Measurements from ENCODE around the gene RABGGTA. TPM values are rescaled to one million over a fixed set of nuclear protein-coding genes. Genes with fewer than 3 reads are reported as not detected.
A peak's percentile ranks its signal among the peaks of the same experiment; 100 is the strongest.

The RABGGTA gene
- total and polyA plus RNA-seq, 9 of the 15 experiments (the other 6 are each of a cell fraction or from before 2014, with no cell fraction given) = 4.5 to 24.2 (median 15.5) TPM

DNA sequence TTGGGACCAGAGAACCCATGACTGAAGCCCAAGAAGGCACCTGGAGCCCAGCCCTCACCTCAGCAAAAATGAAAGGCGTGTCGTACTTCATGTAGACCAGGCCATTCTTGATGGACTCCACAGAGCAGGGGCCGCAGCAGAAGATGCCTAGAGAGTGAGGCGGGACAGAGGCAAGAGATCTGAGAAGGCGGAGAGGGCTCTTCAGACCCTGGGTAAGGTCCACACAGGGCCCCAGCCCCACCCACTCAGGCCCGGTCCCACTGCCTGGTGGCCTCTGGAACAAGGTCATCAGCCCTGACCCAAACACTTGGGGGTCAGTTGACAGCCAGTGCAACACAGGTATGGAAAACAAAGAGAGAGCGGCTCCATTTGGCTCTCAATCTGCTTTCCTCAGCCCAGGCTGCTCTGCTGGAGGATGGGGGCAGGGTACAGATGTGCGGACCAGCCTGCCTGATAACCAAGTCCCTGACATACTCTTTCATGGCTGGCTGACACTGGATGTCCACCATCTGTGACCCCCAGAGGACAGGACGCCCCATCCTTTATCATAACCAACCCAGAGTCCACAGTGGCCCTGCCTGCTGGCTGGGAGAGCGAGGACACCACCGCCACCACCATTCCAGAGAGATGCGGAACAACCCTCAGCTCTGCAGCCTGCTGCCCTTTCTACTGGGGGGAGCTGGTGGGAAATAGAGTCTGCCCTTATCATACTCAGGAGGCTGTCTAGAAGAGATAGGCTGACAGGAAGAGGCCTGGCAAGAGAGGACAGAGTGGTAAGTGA, 15.3 kb downstream of the RABGGTA start (continued):
- peak; percentile 87 for TF ChIP-seq GATA2 (CRISPR knock-in tag; IDR thresholded peaks at IDR 0.05)
- TF ChIP-seq SUPT5H (IDR thresholded peaks at IDR 0.05) = no peak
- TF ChIP-seq MCM7 (IDR thresholded peaks at IDR 0.05) = no peak
- TF ChIP-seq, protein P1, sequence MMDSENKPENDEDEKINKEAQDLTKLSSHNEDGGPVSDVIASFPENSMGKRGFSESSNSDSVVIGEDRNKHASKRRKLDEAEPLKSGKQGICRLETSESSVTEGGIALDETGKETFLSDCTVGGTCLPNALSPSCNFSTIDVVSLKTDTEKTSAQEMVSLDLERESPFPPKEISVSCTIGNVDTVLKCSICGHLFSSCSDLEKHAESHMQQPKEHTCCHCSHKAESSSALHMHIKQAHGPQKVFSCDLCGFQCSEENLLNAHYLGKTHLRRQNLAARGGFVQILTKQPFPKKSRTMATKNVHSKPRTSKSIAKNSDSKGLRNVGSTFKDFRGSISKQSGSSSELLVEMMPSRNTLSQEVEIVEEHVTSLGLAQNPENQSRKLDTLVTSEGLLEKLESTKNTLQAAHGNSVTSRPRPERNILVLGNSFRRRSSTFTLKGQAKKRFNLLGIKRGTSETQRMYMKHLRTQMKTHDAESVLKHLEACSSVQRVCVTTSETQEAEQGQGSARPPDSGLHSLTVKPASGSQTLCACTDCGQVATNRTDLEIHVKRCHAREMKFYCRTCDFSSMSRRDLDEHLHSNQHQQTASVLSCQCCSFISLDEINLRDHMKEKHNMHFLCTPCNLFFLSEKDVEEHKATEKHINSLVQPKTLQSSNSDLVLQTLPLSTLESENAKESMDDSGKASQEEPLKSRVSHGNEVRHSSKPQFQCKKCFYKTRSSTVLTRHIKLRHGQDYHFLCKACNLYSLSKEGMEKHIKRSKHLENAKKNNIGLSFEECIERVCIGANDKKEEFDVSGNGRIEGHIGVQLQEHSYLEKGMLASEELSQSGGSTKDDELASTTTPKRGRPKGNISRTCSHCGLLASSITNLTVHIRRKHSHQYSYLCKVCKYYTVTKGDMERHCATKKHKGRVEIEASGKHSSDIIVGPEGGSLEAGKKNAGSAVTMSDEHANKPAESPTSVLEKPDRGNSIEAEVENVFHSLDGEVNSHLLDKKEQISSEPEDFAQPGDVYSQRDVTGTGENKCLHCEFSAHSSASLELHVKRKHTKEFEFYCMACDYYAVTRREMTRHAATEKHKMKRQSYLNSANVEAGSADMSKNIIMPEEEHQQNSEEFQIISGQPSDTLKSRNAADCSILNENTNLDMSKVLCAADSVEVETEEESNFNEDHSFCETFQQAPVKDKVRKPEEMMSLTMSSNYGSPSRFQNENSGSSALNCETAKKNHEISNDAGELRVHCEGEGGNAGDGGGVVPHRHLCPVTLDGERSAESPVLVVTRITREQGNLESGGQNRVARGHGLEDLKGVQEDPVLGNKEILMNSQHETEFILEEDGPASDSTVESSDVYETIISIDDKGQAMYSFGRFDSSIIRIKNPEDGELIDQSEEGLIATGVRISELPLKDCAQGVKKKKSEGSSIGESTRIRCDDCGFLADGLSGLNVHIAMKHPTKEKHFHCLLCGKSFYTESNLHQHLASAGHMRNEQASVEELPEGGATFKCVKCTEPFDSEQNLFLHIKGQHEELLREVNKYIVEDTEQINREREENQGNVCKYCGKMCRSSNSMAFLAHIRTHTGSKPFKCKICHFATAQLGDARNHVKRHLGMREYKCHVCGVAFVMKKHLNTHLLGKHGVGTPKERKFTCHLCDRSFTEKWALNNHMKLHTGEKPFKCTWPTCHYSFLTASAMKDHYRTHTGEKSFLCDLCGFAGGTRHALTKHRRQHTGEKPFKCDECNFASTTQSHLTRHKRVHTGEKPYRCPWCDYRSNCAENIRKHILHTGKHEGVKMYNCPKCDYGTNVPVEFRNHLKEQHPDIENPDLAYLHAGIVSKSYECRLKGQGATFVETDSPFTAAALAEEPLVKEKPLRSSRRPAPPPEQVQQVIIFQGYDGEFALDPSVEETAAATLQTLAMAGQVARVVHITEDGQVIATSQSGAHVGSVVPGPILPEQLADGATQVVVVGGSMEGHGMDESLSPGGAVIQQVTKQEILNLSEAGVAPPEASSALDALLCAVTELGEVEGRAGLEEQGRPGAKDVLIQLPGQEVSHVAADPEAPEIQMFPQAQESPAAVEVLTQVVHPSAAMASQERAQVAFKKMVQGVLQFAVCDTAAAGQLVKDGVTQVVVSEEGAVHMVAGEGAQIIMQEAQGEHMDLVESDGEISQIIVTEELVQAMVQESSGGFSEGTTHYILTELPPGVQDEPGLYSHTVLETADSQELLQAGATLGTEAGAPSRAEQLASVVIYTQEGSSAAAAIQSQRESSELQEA (IDR thresholded peaks at IDR 0.05; ENCODE audit: low read depth) = no peak
- no peak for TF ChIP-seq SAFB2 (IDR thresholded peaks at IDR 0.05; ENCODE audit: borderline replicate concordance, low read depth, low read length, severe bottlenecking)
- peak; percentile 45 for TF ChIP-seq MBD2 (IDR thresholded peaks at IDR 0.05; ENCODE audit: borderline replicate concordance, low read depth)
- TF ChIP-seq KAT8 (IDR thresholded peaks at IDR 0.05; ENCODE audit: low read depth) = no peak
- TF ChIP-seq SRF (CRISPR knock-in tag; IDR thresholded peaks at IDR 0.05) = no peak
- TF ChIP-seq, protein P2, sequence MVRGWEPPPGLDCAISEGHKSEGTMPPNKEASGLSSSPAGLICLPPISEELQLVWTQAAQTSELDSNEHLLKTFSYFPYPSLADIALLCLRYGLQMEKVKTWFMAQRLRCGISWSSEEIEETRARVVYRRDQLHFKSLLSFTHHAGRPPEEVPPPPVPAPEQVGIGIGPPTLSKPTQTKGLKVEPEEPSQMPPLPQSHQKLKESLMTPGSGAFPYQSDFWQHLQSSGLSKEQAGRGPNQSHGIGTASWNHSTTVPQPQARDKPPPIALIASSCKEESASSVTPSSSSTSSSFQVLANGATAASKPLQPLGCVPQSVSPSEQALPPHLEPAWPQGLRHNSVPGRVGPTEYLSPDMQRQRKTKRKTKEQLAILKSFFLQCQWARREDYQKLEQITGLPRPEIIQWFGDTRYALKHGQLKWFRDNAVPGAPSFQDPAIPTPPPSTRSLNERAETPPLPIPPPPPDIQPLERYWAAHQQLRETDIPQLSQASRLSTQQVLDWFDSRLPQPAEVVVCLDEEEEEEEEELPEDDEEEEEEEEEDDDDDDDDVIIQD (CRISPR knock-in tag; IDR thresholded peaks at IDR 0.05) = no peak
- TF ChIP-seq ZNF780A (CRISPR knock-in tag; IDR thresholded peaks at IDR 0.05) = no peak
- TF ChIP-seq, protein P3, sequence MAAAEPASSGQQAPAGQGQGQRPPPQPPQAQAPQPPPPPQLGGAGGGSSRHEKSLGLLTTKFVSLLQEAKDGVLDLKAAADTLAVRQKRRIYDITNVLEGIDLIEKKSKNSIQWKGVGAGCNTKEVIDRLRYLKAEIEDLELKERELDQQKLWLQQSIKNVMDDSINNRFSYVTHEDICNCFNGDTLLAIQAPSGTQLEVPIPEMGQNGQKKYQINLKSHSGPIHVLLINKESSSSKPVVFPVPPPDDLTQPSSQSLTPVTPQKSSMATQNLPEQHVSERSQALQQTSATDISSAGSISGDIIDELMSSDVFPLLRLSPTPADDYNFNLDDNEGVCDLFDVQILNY (CRISPR knock-in tag; IDR thresholded peaks at IDR 0.05) = no peak
- TF ChIP-seq PTTG1 (tag; IDR thresholded peaks at IDR 0.05; ENCODE audit: low read depth) = no peak
- TF ChIP-seq ZNF384 (IDR thresholded peaks at IDR 0.05; ENCODE audit: low read depth, low read length) = no peak
- TF ChIP-seq ZEB2 (IDR thresholded peaks at IDR 0.05) = no peak
- TF ChIP-seq IRF2 (CRISPR knock-in tag; IDR thresholded peaks at IDR 0.05) = no peak
- TF ChIP-seq ARID2 (IDR thresholded peaks at IDR 0.05) = no peak
- TF ChIP-seq, protein P4, sequence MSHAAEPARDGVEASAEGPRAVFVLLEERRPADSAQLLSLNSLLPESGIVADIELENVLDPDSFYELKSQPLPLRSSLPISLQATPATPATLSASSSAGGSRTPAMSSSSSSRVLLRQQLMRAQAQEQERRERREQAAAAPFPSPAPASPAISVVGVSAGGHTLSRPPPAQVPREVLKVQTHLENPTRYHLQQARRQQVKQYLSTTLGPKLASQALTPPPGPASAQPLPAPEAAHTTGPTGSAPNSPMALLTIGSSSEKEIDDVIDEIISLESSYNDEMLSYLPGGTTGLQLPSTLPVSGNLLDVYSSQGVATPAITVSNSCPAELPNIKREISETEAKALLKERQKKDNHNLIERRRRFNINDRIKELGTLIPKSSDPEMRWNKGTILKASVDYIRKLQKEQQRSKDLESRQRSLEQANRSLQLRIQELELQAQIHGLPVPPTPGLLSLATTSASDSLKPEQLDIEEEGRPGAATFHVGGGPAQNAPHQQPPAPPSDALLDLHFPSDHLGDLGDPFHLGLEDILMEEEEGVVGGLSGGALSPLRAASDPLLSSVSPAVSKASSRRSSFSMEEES (CRISPR knock-in tag; IDR thresholded peaks at IDR 0.05) = no peak

Measured in K562 (cell line).